HG03520 (cell line): ENCODE data around the gene RMC1.

Source experiments
- ATAC-seq: cut with Tn5 transposase; IDR thresholded peaks from one replicate; pipeline ENCODE4 v1.9.1; 2021; ENCODE audit warnings: mild to moderate bottlenecking, moderate library complexity; ENCODE audit not compliant: unreplicated experiment

Gene RMC1

DNA sequence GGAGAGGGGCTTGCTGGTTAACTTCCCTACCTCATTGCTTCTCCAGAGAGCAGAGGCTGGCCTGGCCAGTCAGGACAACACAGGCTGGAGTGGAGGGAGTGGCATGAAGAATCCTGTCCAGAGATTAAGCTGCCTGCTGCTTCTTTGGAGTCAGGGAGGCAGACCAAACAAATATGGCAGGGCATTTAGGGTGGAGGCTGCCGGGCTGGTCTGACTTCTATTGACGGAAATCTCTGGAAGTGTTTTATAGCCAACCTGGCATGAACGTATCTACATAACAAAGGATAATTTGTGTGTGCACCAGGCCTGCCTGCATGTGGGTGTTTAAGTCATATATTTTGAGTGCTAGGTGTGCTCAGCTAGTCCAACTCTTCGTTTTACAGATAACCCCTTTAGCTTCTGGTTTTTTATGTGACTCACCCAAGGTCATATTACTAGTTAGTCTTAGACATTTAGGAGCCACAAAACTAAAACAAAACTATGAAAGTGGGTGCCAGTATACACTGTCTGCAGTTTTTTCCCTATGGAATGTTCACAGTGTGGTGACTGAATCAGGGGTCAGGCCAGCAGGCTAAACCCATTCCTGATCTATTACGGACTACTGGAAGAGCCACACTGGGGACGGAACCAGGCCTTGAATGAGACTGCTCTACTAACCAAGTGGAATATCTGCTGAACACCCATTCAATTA is 77.5 kb downstream of the RMC1 start:
- ATAC-seq: no peak
